H9 (cell line): ENCODE data around the gene KLF6. TPM values are rescaled to one million over a fixed set of nuclear protein-coding genes. Genes with fewer than 3 reads are reported as not detected.

Source experiments
- DNase-seq: peaks from one replicate; pipeline ENCODE4 v3.0.0-alpha.2; 2017
- H2AFZ ChIP-seq: one replicate; pipeline ENCODE4 v1.6.1; 2013; ENCODE audit warnings: mild to moderate bottlenecking, low read length, control low read depth, moderate library complexity
- H2AK5ac ChIP-seq: 2 replicates; pipeline ENCODE4 v1.6.1; 2013; ENCODE audit warnings: low read length, control low read depth, mixed read lengths; ENCODE audit not compliant: insufficient read length
- H2BK120ac ChIP-seq: one replicate; pipeline ENCODE4 v1.6.1; 2013; ENCODE audit warnings: low read depth, mild to moderate bottlenecking, low read length, control low read depth, inconsistent platforms; ENCODE audit not compliant: poor library complexity, severe bottlenecking
- H2BK12ac ChIP-seq: 2 replicates; pipeline ENCODE4 v1.6.1; 2013; ENCODE audit warnings: low read length, control low read depth, mixed read lengths, low read depth; ENCODE audit not compliant: insufficient read length
- H2BK15ac ChIP-seq: 2 replicates; pipeline ENCODE4 v1.6.1; 2013; ENCODE audit warnings: low read depth, low read length, control low read depth
- H2BK20ac ChIP-seq: one replicate; pipeline ENCODE4 v1.6.1; 2013; ENCODE audit warnings: low read depth, mild to moderate bottlenecking, low read length, control low read depth, inconsistent platforms; ENCODE audit not compliant: poor library complexity, severe bottlenecking
- H2BK5ac ChIP-seq: 2 replicates; pipeline ENCODE4 v1.6.1; 2013; ENCODE audit warnings: low read length, control low read depth, mixed read lengths; ENCODE audit not compliant: insufficient read length
- H3K14ac ChIP-seq: 2 replicates; pipeline ENCODE4 v1.6.1; 2013; ENCODE audit warnings: low read length, control low read depth; ENCODE audit not compliant: insufficient read depth
- H3K18ac ChIP-seq: 2 replicates; pipeline ENCODE4 v1.6.1; 2013; ENCODE audit warnings: low read depth, mild to moderate bottlenecking, mixed read lengths, low read length, control low read depth; ENCODE audit not compliant: insufficient read length
- H3K23ac ChIP-seq: 2 replicates; pipeline ENCODE4 v1.6.1; 2013; ENCODE audit warnings: low read length, control low read depth, mixed read lengths, low read depth; ENCODE audit not compliant: insufficient read length
- H3K23me2 ChIP-seq: 2 replicates; pipeline ENCODE4 v1.6.1; 2013; ENCODE audit warnings: low read depth, mild to moderate bottlenecking, mixed read lengths, low read length, control low read depth; ENCODE audit not compliant: insufficient read length, poor library complexity, severe bottlenecking
- H3K27ac ChIP-seq: 2 replicates; pipeline ENCODE4 v1.5.1; 2013; ENCODE audit warnings: low read length, control low read depth, mixed read lengths, low read depth; ENCODE audit not compliant: insufficient read length
- H3K27me3 ChIP-seq: 2 replicates; pipeline ENCODE4 v1.6.1; 2013; ENCODE audit warnings: low read length, control low read depth, inconsistent platforms; ENCODE audit not compliant: insufficient read depth
- H3K4ac ChIP-seq: 2 replicates; pipeline ENCODE4 v1.6.1; 2013; ENCODE audit warnings: low read depth, mild to moderate bottlenecking, control low read depth, inconsistent platforms, low read length, moderate library complexity
- H3K4me1 ChIP-seq: 2 replicates; pipeline ENCODE4 v1.6.1; 2013; ENCODE audit warnings: low read length, control low read depth, inconsistent platforms; ENCODE audit not compliant: insufficient read depth
- H3K4me2 ChIP-seq: 2 replicates; pipeline ENCODE4 v1.6.1; 2013; ENCODE audit warnings: low read length, control low read depth, mixed read lengths; ENCODE audit not compliant: insufficient read length, insufficient read depth
- H3K56ac ChIP-seq: 2 replicates; pipeline ENCODE4 v1.6.1; 2013; ENCODE audit warnings: low read depth, mild to moderate bottlenecking, mixed read lengths, low read length, control low read depth; ENCODE audit not compliant: insufficient read length
- H3K79me1 ChIP-seq: 2 replicates; pipeline ENCODE4 v1.6.1; 2013; ENCODE audit warnings: low read depth, mild to moderate bottlenecking, moderate library complexity, low read length, control low read depth, inconsistent platforms; ENCODE audit not compliant: insufficient read depth, poor library complexity, severe bottlenecking
- H3K79me2 ChIP-seq: 2 replicates; pipeline ENCODE4 v1.6.1; 2013; ENCODE audit warnings: low read length, control low read depth, inconsistent platforms; ENCODE audit not compliant: insufficient read depth
- H3K9ac ChIP-seq: 2 replicates; pipeline ENCODE4 v1.6.1; 2013; ENCODE audit warnings: low read length, control low read depth, mixed read lengths; ENCODE audit not compliant: insufficient read length; ENCODE audit errors: extremely low read depth
- H3K9me3 ChIP-seq: one replicate; pipeline ENCODE4 v1.6.1; 2013; ENCODE audit warnings: low read depth, low read length, inconsistent platforms; ENCODE audit not compliant: control insufficient read depth
- H3T11ph ChIP-seq: one replicate; pipeline ENCODE4 v1.6.1; 2013; ENCODE audit warnings: mild to moderate bottlenecking, low read length, control low read depth, inconsistent platforms
- H4K20me1 ChIP-seq: one replicate; pipeline ENCODE4 v1.6.1; 2013; ENCODE audit not compliant: control insufficient read depth, insufficient read length, insufficient read depth
- H4K5ac ChIP-seq: 2 replicates; pipeline ENCODE4 v1.6.1; 2013; ENCODE audit warnings: low read depth, mild to moderate bottlenecking, mixed read lengths, low read length, control low read depth; ENCODE audit not compliant: insufficient read length
- H4K8ac ChIP-seq: replicated peaks from 2 replicates; pipeline ENCODE4 v1.6.1; 2013; ENCODE audit warnings: low read length, control low read depth, mixed read lengths, low read depth; ENCODE audit not compliant: insufficient read length
- H4K91ac ChIP-seq: 2 replicates; pipeline ENCODE4 v1.6.1; 2013; ENCODE audit warnings: low read depth, mild to moderate bottlenecking, moderate library complexity, mixed read lengths, low read length, control low read depth; ENCODE audit not compliant: insufficient read length
- H3K27ac Mint-ChIP-seq, 3 experiments: 2 replicates in 2 of 3; 3 replicates in 1 of 3; pipeline ENCODE4 v1.8.0; 2020 to 2021; ENCODE audit warnings: mixed read lengths in 3 of 3, mild to moderate bottlenecking in 1 of 3, moderate library complexity in 1 of 3
- H3K27me3 Mint-ChIP-seq: 2 replicates; pipeline ENCODE4 v1.8.0; 2021; ENCODE audit warnings: low read depth, mild to moderate bottlenecking, moderate library complexity, mixed read lengths
- H3K36me3 Mint-ChIP-seq, 3 experiments: 2 replicates in 2 of 3; 3 replicates in 1 of 3; pipeline ENCODE4 v1.8.0; 2020 to 2021; ENCODE audit warnings: low read depth in 3 of 3, mixed read lengths in 3 of 3; ENCODE audit not compliant: insufficient read depth in 1 of 3
- H3K4me1 Mint-ChIP-seq, 2 experiments: 2 replicates each; pipeline ENCODE4 v1.8.0; 2020; ENCODE audit warnings: mixed read lengths in 2 of 2
- H3K4me3 Mint-ChIP-seq, 2 experiments: 2 replicates in 1 of 2; 3 replicates in 1 of 2; pipeline ENCODE4 v1.8.0; 2020 to 2021; ENCODE audit warnings: mild to moderate bottlenecking in 2 of 2, mixed read lengths in 2 of 2, moderate library complexity in 1 of 2
- H3K9me3 Mint-ChIP-seq, 2 experiments: 2 replicates in 1 of 2; 3 replicates in 1 of 2; pipeline ENCODE4 v1.8.0; 2020; ENCODE audit warnings: mild to moderate bottlenecking in 2 of 2, mixed read lengths in 2 of 2, moderate library complexity in 1 of 2
- CTCF ChIP-seq: fragments of 200-600 bp; sonication (generic); conservative IDR thresholded peaks from 3 replicates; pipeline ENCODE4 v1.8.0; 2021; ENCODE audit warnings: antibody characterized with exemption, mild to moderate bottlenecking
- whole genome bisulfite sequencing: extraction: QIAGEN DNeasy Blood & Tissue Kit; methylation state at CpG from one replicate; pipeline ENCODE4 v1.1.7; 2013; ENCODE audit warnings: missing lambda C conversion rate, low lambda C conversion rate, mixed read lengths; ENCODE audit not compliant: insufficient read length; ENCODE audit errors: extremely low coverage; 5-methylcytosine and 5-hydroxymethylcytosine counted together
- total RNA-seq: library from RNA; stranded (reverse); gene quantifications from 2 replicates; pipeline ENCODE4 v1.2.1, GENCODE V29; 2021

KLF6 gene
- total RNA-seq, 1 experiment from 2014 or later: 19.3 TPM

- Histone ChIP-seq H3K23ac (no peak overlapping the region), H3K79me2 (no peaks in the 10 kb centered on the region), H3K18ac (no peak overlapping the region), H2BK20ac (no peak overlapping the region), H3K9ac (no peak overlapping the region), H3T11ph (no peak overlapping the region), H3K79me1 (no peaks in the 10 kb centered on the region), H3K9me3 (no peaks in the 10 kb centered on the region), H4K8ac (no peak overlapping the region), H3K4me2 (no peak overlapping the region), H2BK120ac (no peak overlapping the region), H3K14ac (no peak overlapping the region), H2BK5ac (no peak overlapping the region), H3K4ac (no peak overlapping the region), H2AFZ (no peak overlapping the region), H3K4me1 (peaks cover 6% of the 10 kb centered on the region; the same call in 1 of the 2 replicates), H4K91ac (no peak overlapping the region), H3K27ac (no peak overlapping the region), H3K27me3 (no peaks in the 10 kb centered on the region), H3K23me2 (no peaks in the 10 kb centered on the region), H2AK5ac (no peak overlapping the region), H3K56ac (no peak overlapping the region), H4K20me1 (no peaks in the 10 kb centered on the region), H2BK12ac (no peak overlapping the region), H4K5ac (no peak overlapping the region), H2BK15ac (no peak overlapping the region)
- Mint-ChIP-seq H3K27me3 (no peaks in the 10 kb centered on the region), H3K4me1 (peaks cover 49 to 65% of the 10 kb centered on the region in 2 experiments), H3K9me3 (peaks cover 0 to 3% of the 10 kb centered on the region in 2 experiments; a peak in 2 of 5 replicates), H3K36me3 (no peaks in the 10 kb centered on the region), H3K4me3 (no peak overlapping the region; a peak in 1 of 5 replicates), H3K27ac (peak overlapping the region in 2 of 3 experiments; percentile 13 to 28; a peak in 3 of 7 replicates)
- no peak for TF ChIP-seq CTCF
- WGBS: no CpG with 5 or more reads among the region's 27 CpGs
- DNase-seq: no peak
Observed at GRCh38 chr10:3827768-3828403, 42.9 kb upstream of the KLF6 start.
